Stimulated activated naive CD8-positive, alpha-beta T cell treated with anti-CD3 and anti-CD28 coated beads, Interleukin-15, Interleukin-2, amounts not matched to agents 100 ng/mL and 50 ng/mL, for 24 hours (primary cell): ENCODE measurements around the gene ASCC1.
A peak's percentile ranks its signal among the peaks of the same experiment; 100 is the strongest.
"Not testable (repeated sequence)": the region's sequence is repeated elsewhere in the genome, so short reads cannot be mapped to it uniquely, and the experiment has no call there.

Source experiments
- H3K27ac Mint-ChIP-seq: one replicate; pipeline ENCODE4 v1.8.0; 2021; ENCODE audit warnings: mild to moderate bottlenecking, mixed read lengths
- H3K27me3 Mint-ChIP-seq: one replicate; pipeline ENCODE4 v1.8.0; 2021; ENCODE audit warnings: mixed read lengths
- H3K36me3 Mint-ChIP-seq: one replicate; pipeline ENCODE4 v1.8.0; 2021; ENCODE audit warnings: low read depth, mixed read lengths
- H3K4me1 Mint-ChIP-seq: one replicate; pipeline ENCODE4 v1.8.0; 2021; ENCODE audit warnings: low read depth, mixed read lengths
- H3K4me3 Mint-ChIP-seq: one replicate; pipeline ENCODE4 v1.8.0; 2021; ENCODE audit warnings: mild to moderate bottlenecking, mixed read lengths
- H3K9me3 Mint-ChIP-seq: one replicate; pipeline ENCODE4 v1.8.0; 2021; ENCODE audit warnings: mixed read lengths

Gene ASCC1

DNA sequence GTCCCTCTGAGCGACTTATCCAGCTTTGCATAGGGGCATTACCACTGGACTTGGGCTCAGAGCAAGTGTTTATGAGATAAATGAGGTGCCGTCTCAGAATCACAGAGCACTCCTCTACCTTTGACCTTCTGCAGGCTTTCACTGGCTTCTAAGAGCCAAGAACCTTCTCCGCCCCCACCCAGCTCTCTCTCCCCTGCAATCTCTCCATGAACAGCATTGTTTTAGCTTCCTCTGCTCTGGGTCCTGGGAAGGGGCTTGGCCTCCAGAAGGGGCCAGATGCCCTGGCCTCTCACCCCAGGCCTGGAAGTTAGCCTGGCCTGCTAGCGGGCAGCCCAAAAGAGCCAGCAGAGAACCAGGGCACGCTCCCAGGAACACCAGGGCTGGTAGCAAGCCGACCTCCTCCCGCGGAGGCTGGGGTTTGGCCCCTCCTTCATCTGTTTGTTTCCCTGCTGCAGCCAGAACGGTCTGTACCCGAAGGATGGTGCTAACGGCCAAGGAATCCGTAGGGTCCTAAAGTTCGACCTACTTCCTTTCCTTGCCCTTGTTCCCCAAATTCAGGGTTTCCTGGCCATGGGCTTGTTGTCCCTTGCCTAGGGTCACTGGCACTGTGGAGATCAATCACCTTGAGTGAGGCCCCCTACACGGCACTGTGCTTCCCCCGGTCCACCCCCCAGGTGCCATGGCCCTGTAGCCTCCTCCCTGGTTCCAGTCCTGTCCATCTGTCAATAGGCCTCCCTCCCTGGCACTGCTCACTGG lies 38.9 kb upstream of the ASCC1 start:
- H3K4me1 Mint-ChIP-seq: peaks cover 87% of the 10 kb centered on the region
- H3K4me3 Mint-ChIP-seq: peak overlapping the region; percentile 73
- H3K9me3 Mint-ChIP-seq: no peaks in the 10 kb centered on the region

DNA sequence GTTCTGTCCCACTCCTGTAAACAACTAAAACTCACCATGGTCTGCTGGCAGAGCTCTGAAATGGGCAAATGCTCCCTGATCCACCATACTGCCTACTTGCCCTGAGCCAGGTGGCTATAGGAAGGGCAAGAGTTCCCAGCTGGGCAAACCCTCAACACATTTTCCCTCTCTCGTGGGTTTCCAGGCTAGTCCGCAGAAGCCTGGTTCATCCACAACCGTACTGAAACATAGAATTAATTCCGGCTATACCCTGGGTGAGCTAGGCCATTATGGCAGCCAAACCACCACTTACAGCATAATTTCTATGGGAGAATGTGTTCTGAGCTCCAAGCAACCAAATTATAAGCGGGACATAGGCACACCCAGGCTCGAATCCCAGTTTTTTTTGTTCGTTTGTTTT lies 37.5 kb upstream of the ASCC1 start:
- Mint-ChIP-seq H3K4me1 (peaks cover 83% of the 10 kb centered on the region), H3K4me3 (no peak overlapping the region), H3K36me3 (no peaks in the 10 kb centered on the region), H3K27ac (peak overlapping the region; percentile 61), H3K9me3 (no peaks in the 10 kb centered on the region), H3K27me3 (no peaks in the 10 kb centered on the region)

More for the DNA sequence above, 38.9 kb upstream of the ASCC1 start:
- H3K36me3 Mint-ChIP-seq: no peaks in the 10 kb centered on the region
- H3K27ac Mint-ChIP-seq: peak overlapping the region; percentile 89
- no peaks in the 10 kb centered on the region for H3K27me3 Mint-ChIP-seq

DNA sequence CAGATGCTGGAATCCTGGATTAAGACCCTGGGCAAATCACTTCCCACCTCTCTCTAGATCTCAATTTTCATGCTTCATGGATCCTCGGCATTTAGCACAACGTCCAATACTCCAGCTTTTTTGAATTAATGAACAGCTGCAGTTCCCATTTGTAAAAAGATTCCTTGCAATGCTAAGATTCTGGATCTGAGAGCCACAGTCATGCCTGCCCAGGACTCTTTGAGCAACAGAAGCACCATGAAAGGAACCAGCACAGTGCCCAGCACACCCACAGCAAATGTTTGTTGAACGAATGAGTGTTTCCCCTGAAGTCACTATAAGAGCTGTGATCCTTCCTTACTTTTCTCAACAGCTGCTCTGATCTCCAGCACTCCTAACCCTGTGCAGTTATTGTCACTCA lies 36.9 kb upstream of the ASCC1 start:
- Mint-ChIP-seq H3K4me3 (no peak overlapping the region), H3K27me3 (no peaks in the 10 kb centered on the region), H3K9me3 (no peaks in the 10 kb centered on the region), H3K4me1 (peaks cover 85% of the 10 kb centered on the region), H3K36me3 (no peaks in the 10 kb centered on the region), H3K27ac (peak overlapping the region; percentile 61)

DNA sequence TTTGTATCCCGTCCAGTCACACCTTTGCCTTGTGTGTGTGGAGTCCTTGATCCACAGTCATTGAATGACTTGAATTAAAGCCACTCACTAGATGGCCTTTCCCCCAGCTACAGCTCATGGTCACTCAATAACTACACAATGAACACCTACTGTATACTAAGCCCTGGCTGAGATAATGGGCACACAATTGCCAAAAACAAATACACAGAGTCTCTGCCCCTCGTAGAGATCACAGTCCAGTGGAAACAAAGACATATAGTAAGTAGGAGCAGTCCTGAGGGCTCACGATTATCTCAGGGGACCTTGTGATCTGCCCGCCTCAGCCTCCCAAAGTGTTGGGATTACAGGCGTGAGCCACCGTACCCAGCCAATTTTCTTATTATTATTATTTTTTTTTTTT lies 35.6 kb upstream of the ASCC1 start:
- H3K4me1 Mint-ChIP-seq: peaks cover 88% of the 10 kb centered on the region
- no peaks in the 10 kb centered on the region for H3K36me3 Mint-ChIP-seq
- no peaks in the 10 kb centered on the region for H3K9me3 Mint-ChIP-seq
- no peaks in the 10 kb centered on the region for H3K27me3 Mint-ChIP-seq
- no peak overlapping the region for H3K4me3 Mint-ChIP-seq
- H3K27ac Mint-ChIP-seq: peak overlapping the region; percentile 55

DNA sequence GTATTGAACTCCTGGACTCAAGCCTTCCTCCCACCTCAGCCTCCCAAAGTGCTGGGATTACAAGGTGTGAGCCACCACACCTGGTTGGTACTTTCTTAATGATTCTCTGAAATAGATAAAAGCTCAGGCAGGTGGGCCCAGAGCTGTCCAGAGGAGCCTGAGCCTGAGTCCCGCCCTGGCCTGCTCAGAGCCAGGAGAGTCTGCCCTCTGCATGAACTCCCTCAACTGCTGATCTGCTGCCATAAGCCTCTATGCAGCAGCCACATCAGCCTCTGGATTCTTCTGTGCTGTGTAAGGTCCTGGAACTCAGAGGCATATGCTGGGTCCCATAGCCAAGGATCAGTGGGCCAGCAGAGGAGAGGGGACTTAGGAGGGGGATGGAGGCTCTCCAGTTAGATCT lies 34.6 kb upstream of the ASCC1 start:
- Mint-ChIP-seq H3K9me3 (no peaks in the 10 kb centered on the region), H3K27ac (peak overlapping the region; percentile 16), H3K27me3 (no peaks in the 10 kb centered on the region), H3K36me3 (no peaks in the 10 kb centered on the region), H3K4me1 (peaks cover 86% of the 10 kb centered on the region), H3K4me3 (no peak overlapping the region)

- H3K36me3 Mint-ChIP-seq, H3K27me3 Mint-ChIP-seq, H3K9me3 Mint-ChIP-seq: not testable (repeated sequence)
- H3K4me1 Mint-ChIP-seq: peaks cover 86% of the 10 kb centered on the region
- peak overlapping the region; percentile 78 for H3K4me3 Mint-ChIP-seq
- H3K27ac Mint-ChIP-seq: peak overlapping the region; percentile 97
These were observed 33.2 kb upstream of the ASCC1 start for GRCh38 chr10:72249176-72249862.

DNA sequence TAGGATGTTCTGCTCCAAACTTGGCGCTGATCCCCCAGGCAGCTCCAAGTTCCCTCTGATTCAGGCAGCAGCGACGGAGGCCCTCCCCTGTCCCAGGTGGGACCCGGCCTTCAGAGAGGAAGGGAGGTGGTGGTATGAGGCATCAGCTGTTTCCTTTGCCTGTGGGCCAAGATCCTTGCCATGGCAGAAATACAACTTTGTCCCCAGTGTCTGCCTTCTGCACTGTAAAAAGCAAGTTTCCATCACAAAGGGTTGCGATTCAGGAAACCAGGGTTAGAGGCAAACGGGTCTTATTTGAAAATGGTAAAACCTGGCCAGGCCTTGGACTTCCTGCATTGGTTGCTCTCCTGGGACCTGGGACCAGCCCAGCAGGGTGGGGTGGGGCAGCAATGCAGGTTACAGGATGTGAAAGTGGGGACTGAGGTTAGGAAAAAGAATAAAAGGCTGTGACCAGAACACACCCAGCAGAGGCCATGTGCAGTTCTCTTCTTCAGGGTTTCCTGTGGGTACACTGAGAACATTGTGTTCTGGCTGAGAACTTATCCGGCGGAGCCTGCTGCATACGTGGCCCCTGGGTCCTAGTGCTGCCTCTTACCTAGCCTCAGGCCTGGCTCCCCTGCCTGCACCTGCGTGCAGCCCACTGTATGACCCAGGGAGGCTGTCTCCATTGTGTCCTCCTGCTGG lies 32.5 kb upstream of the ASCC1 start:
- Mint-ChIP-seq H3K27ac (peak overlapping the region; percentile 97), H3K9me3 (no peaks in the 10 kb centered on the region), H3K4me1 (peaks cover 86% of the 10 kb centered on the region), H3K27me3 (no peaks in the 10 kb centered on the region), H3K4me3 (peak overlapping the region; percentile 78), H3K36me3 (no peaks in the 10 kb centered on the region)

GRCh38 chr10:72245949-72246525 lies 30.0 kb upstream of the ASCC1 start:
- no peak overlapping the region for H3K4me3 Mint-ChIP-seq
- peak overlapping the region; percentile 41 for H3K27ac Mint-ChIP-seq
- no peaks in the 10 kb centered on the region for H3K36me3 Mint-ChIP-seq
- no peaks in the 10 kb centered on the region for H3K9me3 Mint-ChIP-seq
- no peaks in the 10 kb centered on the region for H3K27me3 Mint-ChIP-seq
- H3K4me1 Mint-ChIP-seq: peaks cover 91% of the 10 kb centered on the region

GRCh38 chr10:72244573-72245038 lies 28.5 kb upstream of the ASCC1 start:
- Mint-ChIP-seq H3K4me3 (no peak overlapping the region), H3K36me3 (no peaks in the 10 kb centered on the region), H3K27ac (peak overlapping the region; percentile 41), H3K9me3 (no peaks in the 10 kb centered on the region), H3K27me3 (no peaks in the 10 kb centered on the region), H3K4me1 (peaks cover 84% of the 10 kb centered on the region)

GRCh38 chr10:72243822-72244437 lies 27.9 kb upstream of the ASCC1 start:
- Mint-ChIP-seq H3K4me1 (peaks cover 84% of the 10 kb centered on the region), H3K9me3 (no peaks in the 10 kb centered on the region), H3K36me3 (no peaks in the 10 kb centered on the region), H3K4me3 (no peak overlapping the region), H3K27ac (peak overlapping the region; percentile 59), H3K27me3 (no peaks in the 10 kb centered on the region)

- no peaks in the 10 kb centered on the region for H3K9me3 Mint-ChIP-seq
- H3K36me3 Mint-ChIP-seq: peaks cover 3% of the 10 kb centered on the region
- peak overlapping the region; percentile 90 for H3K27ac Mint-ChIP-seq
- no peaks in the 10 kb centered on the region for H3K27me3 Mint-ChIP-seq
- peaks cover 71% of the 10 kb centered on the region for H3K4me1 Mint-ChIP-seq
- H3K4me3 Mint-ChIP-seq: peak overlapping the region; percentile 54
These were observed 26.6 kb upstream of the ASCC1 start for GRCh38 chr10:72242675-72243074.

DNA sequence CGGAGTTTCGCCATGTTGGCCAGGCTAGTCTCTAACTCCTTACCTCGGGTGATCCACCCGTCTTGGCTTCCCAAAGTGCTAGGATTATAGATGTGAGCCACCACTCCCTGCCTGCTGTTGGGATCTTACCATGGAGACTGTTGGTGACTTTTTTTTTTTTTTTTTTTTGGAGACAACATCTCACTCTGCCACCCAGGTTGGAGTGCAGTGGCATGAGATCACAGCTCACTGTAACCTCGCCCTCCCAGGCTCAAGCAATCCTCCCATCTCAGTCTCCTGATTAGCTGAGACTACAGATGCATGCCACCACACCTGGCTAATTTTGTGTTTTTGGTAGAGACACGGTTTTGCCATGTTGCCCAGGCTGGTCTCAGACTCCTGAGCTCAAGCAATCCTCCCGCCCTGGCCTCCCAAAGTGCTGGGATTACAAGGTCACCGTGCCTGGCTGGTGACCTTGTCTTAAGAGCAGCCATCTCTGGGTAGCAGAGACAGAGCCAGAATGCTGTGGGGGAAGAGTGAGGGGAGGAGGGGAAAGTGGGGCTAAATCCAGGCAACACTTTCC lies 25.7 kb upstream of the ASCC1 start:
- H3K4me1 Mint-ChIP-seq: peaks cover 63% of the 10 kb centered on the region
- H3K4me3 Mint-ChIP-seq: no peak overlapping the region

DNA sequence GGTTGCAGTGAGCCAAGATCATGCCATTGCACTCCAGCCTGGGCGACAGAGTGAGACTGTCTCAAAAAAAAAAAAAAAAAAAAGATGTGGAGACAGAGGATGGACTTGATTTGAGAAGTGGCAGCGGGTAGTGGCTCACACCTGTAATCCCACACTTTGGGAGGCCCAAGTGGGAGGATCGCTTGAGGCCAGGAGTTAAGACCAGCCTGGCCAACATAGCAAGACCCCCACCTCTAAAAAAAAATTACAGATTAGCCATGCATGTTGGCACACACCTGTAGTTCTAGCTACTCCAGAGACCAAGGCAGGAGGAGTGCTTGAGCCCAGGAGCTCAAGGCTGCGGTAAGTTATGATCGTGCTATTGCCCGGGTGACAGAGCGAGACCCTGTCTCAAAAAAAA lies 24.3 kb upstream of the ASCC1 start:
- Mint-ChIP-seq H3K4me1 (peaks cover 55% of the 10 kb centered on the region), H3K27me3 (no peaks in the 10 kb centered on the region), H3K9me3 (no peaks in the 10 kb centered on the region), H3K4me3 (no peak overlapping the region), H3K36me3 (peaks cover 19% of the 10 kb centered on the region), H3K27ac (no peak overlapping the region)

More for the DNA sequence above, 25.7 kb upstream of the ASCC1 start:
- Mint-ChIP-seq H3K27ac (peak overlapping the region; percentile 87), H3K27me3 (no peaks in the 10 kb centered on the region), H3K9me3 (no peaks in the 10 kb centered on the region), H3K36me3 (peaks cover 7% of the 10 kb centered on the region)

- Mint-ChIP-seq H3K27ac (no peak overlapping the region), H3K36me3 (peaks cover 23% of the 10 kb centered on the region), H3K4me1 (peaks cover 46% of the 10 kb centered on the region), H3K4me3 (no peak overlapping the region), H3K9me3 (no peaks in the 10 kb centered on the region), H3K27me3 (no peaks in the 10 kb centered on the region)
These were observed 23.3 kb upstream of the ASCC1 start for GRCh38 chr10:72239409-72239808.
